ENCODE results near the gene TMEM45B. TPM values are rescaled to one million over a fixed set of nuclear protein-coding genes. Genes with fewer than 3 reads are reported as not detected.
"Not testable (repeated sequence)": the region's sequence is repeated elsewhere in the genome, so short reads cannot be mapped to it uniquely, and the experiment has no call there.

The TMEM45B gene
- polyA plus RNA-seq, 1 donor from 2014 or later = not detected

DNA sequence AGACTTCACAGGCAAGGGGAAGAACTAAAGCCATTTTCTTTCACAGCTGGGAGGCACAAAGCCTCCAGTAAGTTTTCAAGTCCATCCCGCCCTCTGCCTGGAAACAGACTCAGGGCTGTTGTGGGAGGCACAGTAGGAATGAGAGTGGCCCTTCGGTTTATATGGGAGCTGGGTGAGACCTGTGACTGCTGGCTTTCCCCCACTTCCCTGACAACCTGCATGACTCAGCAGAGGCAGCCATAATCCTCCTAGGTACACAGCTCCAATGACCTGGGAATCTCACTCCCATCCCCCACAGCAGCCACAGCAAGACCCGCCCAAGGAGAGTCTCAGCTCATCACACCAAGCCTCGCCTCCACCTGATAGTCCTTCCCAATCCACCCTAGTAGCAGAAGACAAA lies 12.1 kb upstream of the TMEM45B start:
- Histone ChIP-seq H3K36me3 (ENCODE audit: insufficient read depth, low read length) (no peaks in the 10 kb centered on the region), H3F3A (ENCODE audit: insufficient read depth, low read length, poor library complexity, severe bottlenecking) (no peaks in the 10 kb centered on the region), H4K20me1 (ENCODE audit: insufficient read depth) (no peaks in the 10 kb centered on the region), H3K9me2 (ENCODE audit: insufficient read depth, low read length) (no peaks in the 10 kb centered on the region), H3K9me3 (ENCODE audit: low read length) (no peaks in the 10 kb centered on the region), H3K4me2 (ENCODE audit: low read length) (no peak overlapping the region), H3K27ac (ENCODE audit: low read length) (no peak overlapping the region), H3K4me3 (ENCODE audit: low read length) (no peak overlapping the region), H3K27me3 (ENCODE audit: insufficient read depth, low read depth, low read length) (no peaks in the 10 kb centered on the region), H3K79me2 (replicated peaks; ENCODE audit: insufficient read depth, low read length) (no peaks in the 10 kb centered on the region), H3K9ac (ENCODE audit: low read length) (no peak overlapping the region), H2AFZ (ENCODE audit: low read depth, low read length) (no peak overlapping the region)
- TF ChIP-seq RAD21 (conservative IDR thresholded peaks at IDR 0.05) (no peak), POLR2AphosphoS5 (IDR thresholded peaks at IDR 0.05) (no peak), EZH2 (IDR thresholded peaks at IDR 0.05; ENCODE audit: borderline replicate concordance, insufficient read depth, low read length, poor library complexity, severe bottlenecking) (no peak), TAF1 (IDR thresholded peaks at IDR 0.05; ENCODE audit: low read depth) (no peak), SMC3 (conservative IDR thresholded peaks at IDR 0.05; ENCODE audit: poor library complexity) (no peak), REST (IDR thresholded peaks at IDR 0.05; ENCODE audit: borderline replicate concordance) (no peak), EP300 (conservative IDR thresholded peaks at IDR 0.05; ENCODE audit: poor library complexity, severe bottlenecking) (no peak)

GRCh38 chr11:129804012-129804411 lies 11.6 kb upstream of the TMEM45B start:
- H3K9me2 ChIP-seq (ENCODE audit: insufficient read depth, low read length) = no peaks in the 10 kb centered on the region
- H3K4me3 ChIP-seq (ENCODE audit: low read length) = no peak overlapping the region
- H3K27me3 ChIP-seq (ENCODE audit: insufficient read depth, low read depth, low read length) = no peaks in the 10 kb centered on the region
- no peak overlapping the region for H2AFZ ChIP-seq (ENCODE audit: low read depth, low read length)
- H3K9me3 ChIP-seq (ENCODE audit: low read length) = no peaks in the 10 kb centered on the region
- no peaks in the 10 kb centered on the region for H3K79me2 ChIP-seq (replicated peaks; ENCODE audit: insufficient read depth, low read length)
- H3K9ac ChIP-seq (ENCODE audit: low read length) = no peak overlapping the region
- TF ChIP-seq TAF1 (IDR thresholded peaks at IDR 0.05; ENCODE audit: low read depth) (no peak), RAD21 (conservative IDR thresholded peaks at IDR 0.05) (no peak), EZH2 (IDR thresholded peaks at IDR 0.05; ENCODE audit: borderline replicate concordance, insufficient read depth, low read length, poor library complexity, severe bottlenecking) (no peak), CTCF (IDR thresholded peaks at IDR 0.05; ENCODE audit: poor library complexity, severe bottlenecking) (no peak), SMC3 (conservative IDR thresholded peaks at IDR 0.05; ENCODE audit: poor library complexity) (no peak), EP300 (conservative IDR thresholded peaks at IDR 0.05; ENCODE audit: poor library complexity, severe bottlenecking) (no peak), POLR2AphosphoS5 (IDR thresholded peaks at IDR 0.05) (no peak), REST (IDR thresholded peaks at IDR 0.05; ENCODE audit: borderline replicate concordance) (no peak), MXI1 (conservative IDR thresholded peaks at IDR 0.05; ENCODE audit: poor library complexity, severe bottlenecking) (no peak)
- H4K20me1 ChIP-seq (ENCODE audit: insufficient read depth) = no peaks in the 10 kb centered on the region
- no peak overlapping the region for H3K4me2 ChIP-seq (ENCODE audit: low read length)
- H3F3A ChIP-seq (ENCODE audit: insufficient read depth, low read length, poor library complexity, severe bottlenecking) = no peaks in the 10 kb centered on the region
- H3K36me3 ChIP-seq (ENCODE audit: insufficient read depth, low read length) = no peaks in the 10 kb centered on the region
- no peak overlapping the region for H3K27ac ChIP-seq (ENCODE audit: low read length)

GRCh38 chr11:129808241-129808640 lies 7.4 kb upstream of the TMEM45B start:
- H3K9ac ChIP-seq (ENCODE audit: low read length) = not testable (repeated sequence)

More at GRCh38 chr11:129808241-129808640, 7.4 kb upstream of the TMEM45B start:
- H3K9me3 ChIP-seq (ENCODE audit: low read length); H2AFZ ChIP-seq (ENCODE audit: low read depth, low read length); H3K9me2 ChIP-seq (ENCODE audit: insufficient read depth, low read length); H3K27me3 ChIP-seq (ENCODE audit: insufficient read depth, low read depth, low read length); H3K27ac ChIP-seq (ENCODE audit: low read length); H3K4me3 ChIP-seq (ENCODE audit: low read length); H3F3A ChIP-seq (ENCODE audit: insufficient read depth, low read length, poor library complexity, severe bottlenecking); H3K4me2 ChIP-seq (ENCODE audit: low read length); H4K20me1 ChIP-seq (ENCODE audit: insufficient read depth); H3K36me3 ChIP-seq (ENCODE audit: insufficient read depth, low read length); H3K79me2 ChIP-seq (replicated peaks; ENCODE audit: insufficient read depth, low read length): not testable (repeated sequence)
